A204.1 (cell line): Measurements from ENCODE around the gene SEC24C.
"Not testable (repeated sequence)": the region's sequence is repeated elsewhere in the genome, so short reads cannot be mapped to it uniquely, and the experiment has no call there.

ENCODE experiments used
- FAIRE-seq: peaks from 2 replicates; lab custom pipeline; 2012; peaks lifted over from hg19 to GRCh38; lab: Jason Lieb, UNC

Gene SEC24C

GRCh38 chr10:73772281-73773151, 28.3 kb downstream of the SEC24C start:
- FAIRE-seq = no peak

GRCh38 chr10:73773152-73773879, 29.1 kb downstream of the SEC24C start:
- no peak for FAIRE-seq

- no peak for FAIRE-seq
Observed at GRCh38 chr10:73774637-73775036, 30.5 kb downstream of the SEC24C start.

- FAIRE-seq = no peak
Observed at GRCh38 chr10:73779018-73779417, 34.8 kb downstream of the SEC24C start.

- FAIRE-seq = no peak
Observed at GRCh38 chr10:73779539-73780197, 35.5 kb downstream of the SEC24C start.

GRCh38 chr10:73780301-73780700, 36.1 kb downstream of the SEC24C start:
- FAIRE-seq = no peak

- FAIRE-seq = no peak
Observed at GRCh38 chr10:73780966-73781365, 36.8 kb downstream of the SEC24C start.

- no peak for FAIRE-seq
Observed at GRCh38 chr10:73781548-73781878, 37.3 kb downstream of the SEC24C start.

- FAIRE-seq = peak; percentile 69
Observed at GRCh38 chr10:73781879-73782748, 37.9 kb downstream of the SEC24C start, which contains the start of gene CHCHD1. CHCHD1 (plus strand) TSS chr10:73782048; CDS start chr10:73782076, 28 bp downstream.

GRCh38 chr10:73782749-73783085, 38.5 kb downstream of the SEC24C start:
- FAIRE-seq = no peak

- peak; percentile 96 for FAIRE-seq
Observed at GRCh38 chr10:73785211-73785720, 41.1 kb downstream of the SEC24C start, which contains the start of gene ZSWIM8. ZSWIM8 (plus strand) TSS chr10:73785606; CDS start chr10:73785879, 273 bp downstream.

- FAIRE-seq = no peak
Observed at GRCh38 chr10:73785721-73786511, 41.7 kb downstream of the SEC24C start.

- no peak for FAIRE-seq
Observed at GRCh38 chr10:73786512-73786885, 42.3 kb downstream of the SEC24C start.

- FAIRE-seq = not testable (repeated sequence)
Observed at GRCh38 chr10:73787031-73787800, 43.0 kb downstream of the SEC24C start.

- FAIRE-seq = no peak
Observed at GRCh38 chr10:73788864-73789658, 44.9 kb downstream of the SEC24C start.

GRCh38 chr10:73789659-73790055, 45.5 kb downstream of the SEC24C start:
- no peak for FAIRE-seq

- FAIRE-seq = no peak
Observed at GRCh38 chr10:73790886-73791625, 46.9 kb downstream of the SEC24C start.

- no peak for FAIRE-seq
Observed at GRCh38 chr10:73791871-73792400, 47.8 kb downstream of the SEC24C start.
